Chondrocyte (in vitro differentiated cells): ENCODE results near the gene EXOC3L4. TPM values are rescaled to one million over a fixed set of nuclear protein-coding genes. Genes with fewer than 3 reads are reported as not detected.
A peak's percentile ranks its signal among the peaks of the same experiment; 100 is the strongest.

Experiments used
- DNase-seq: peaks from one replicate; pipeline ENCODE4 v3.0.0; 2021; ENCODE audit warnings: mixed read lengths, low spot score
- H3K27ac Mint-ChIP-seq: one replicate; pipeline ENCODE4 v1.8.0; 2021; ENCODE audit warnings: mild to moderate bottlenecking, moderate library complexity, mixed read lengths; ENCODE audit not compliant: unreplicated experiment
- H3K27me3 Mint-ChIP-seq: 2 replicates; pipeline ENCODE4 v1.8.0; 2021; ENCODE audit warnings: low read depth, mixed read lengths
- H3K36me3 Mint-ChIP-seq: 2 replicates; pipeline ENCODE4 v1.8.0; 2021; ENCODE audit warnings: low read depth, mixed read lengths
- H3K4me1 Mint-ChIP-seq: 2 replicates; pipeline ENCODE4 v1.8.0; 2021; ENCODE audit warnings: low read depth, mild to moderate bottlenecking, mixed read lengths
- H3K4me3 Mint-ChIP-seq: one replicate; pipeline ENCODE4 v1.8.0; 2021; ENCODE audit warnings: mild to moderate bottlenecking, moderate library complexity, mixed read lengths; ENCODE audit not compliant: unreplicated experiment
- H3K9me3 Mint-ChIP-seq: 2 replicates; pipeline ENCODE4 v1.8.0; 2021; ENCODE audit warnings: low read depth, mixed read lengths
- CTCF ChIP-seq: fragments of 200-600 bp; sonication (generic); IDR thresholded peaks from 2 replicates; pipeline ENCODE4 v1.5.0; 2021; ENCODE audit warnings: antibody characterized with exemption, mild to moderate bottlenecking, moderate library complexity
- total RNA-seq: library from RNA; stranded (reverse); gene quantifications from 3 replicates; pipeline ENCODE4 v1.2.1, GENCODE V29; 2021

EXOC3L4 gene
- total RNA-seq, 1 donor from 2014 or later, result not detected

GRCh38 chr14:103101963-103102688 lies 7.6 kb downstream of the EXOC3L4 start:
- Mint-ChIP-seq H3K4me3 (no peak overlapping the region), H3K27me3 (peaks cover 2% of the 10 kb centered on the region), H3K27ac (no peak overlapping the region), H3K9me3 (no peaks in the 10 kb centered on the region), H3K4me1 (no peaks in the 10 kb centered on the region), H3K36me3 (no peaks in the 10 kb centered on the region)
- no peak for DNase-seq
- TF ChIP-seq CTCF, result no peak

GRCh38 chr14:103102689-103103260 lies 8.2 kb downstream of the EXOC3L4 start:
- Mint-ChIP-seq H3K27ac (no peak overlapping the region), H3K4me1 (no peaks in the 10 kb centered on the region), H3K4me3 (no peak overlapping the region), H3K36me3 (no peaks in the 10 kb centered on the region), H3K27me3 (no peaks in the 10 kb centered on the region), H3K9me3 (no peaks in the 10 kb centered on the region)
- TF ChIP-seq CTCF, result no peak
- no peak for DNase-seq

- H3K4me3 Mint-ChIP-seq, result peak overlapping the region; percentile 9
- H3K36me3 Mint-ChIP-seq, result no peaks in the 10 kb centered on the region
- no peak for DNase-seq
Measured at GRCh38 chr14:103103461-103104388, 9.2 kb downstream of the EXOC3L4 start.

GRCh38 chr14:103104389-103104653 lies 9.8 kb downstream of the EXOC3L4 start:
- Mint-ChIP-seq H3K9me3 (no peaks in the 10 kb centered on the region), H3K27me3 (no peaks in the 10 kb centered on the region), H3K4me1 (peaks cover 3% of the 10 kb centered on the region), H3K4me3 (no peak overlapping the region), H3K27ac (no peak overlapping the region), H3K36me3 (no peaks in the 10 kb centered on the region)
- DNase-seq, result no peak
- no peak for TF ChIP-seq CTCF

More at GRCh38 chr14:103103461-103104388, 9.2 kb downstream of the EXOC3L4 start:
- Mint-ChIP-seq H3K4me1 (peaks cover under 1% of the 10 kb centered on the region), H3K27ac (no peak overlapping the region), H3K9me3 (no peaks in the 10 kb centered on the region), H3K27me3 (no peaks in the 10 kb centered on the region)
- peak; percentile 26 for TF ChIP-seq CTCF
